HG02610 (cell line): Measurements from ENCODE around the gene TCP11.

ENCODE experiments used
- ATAC-seq: cut with Tn5 transposase; IDR thresholded peaks from one replicate; pipeline ENCODE4 v1.9.1; 2021; ENCODE audit warnings: mild to moderate bottlenecking, moderate library complexity; ENCODE audit not compliant: unreplicated experiment

Gene TCP11

DNA sequence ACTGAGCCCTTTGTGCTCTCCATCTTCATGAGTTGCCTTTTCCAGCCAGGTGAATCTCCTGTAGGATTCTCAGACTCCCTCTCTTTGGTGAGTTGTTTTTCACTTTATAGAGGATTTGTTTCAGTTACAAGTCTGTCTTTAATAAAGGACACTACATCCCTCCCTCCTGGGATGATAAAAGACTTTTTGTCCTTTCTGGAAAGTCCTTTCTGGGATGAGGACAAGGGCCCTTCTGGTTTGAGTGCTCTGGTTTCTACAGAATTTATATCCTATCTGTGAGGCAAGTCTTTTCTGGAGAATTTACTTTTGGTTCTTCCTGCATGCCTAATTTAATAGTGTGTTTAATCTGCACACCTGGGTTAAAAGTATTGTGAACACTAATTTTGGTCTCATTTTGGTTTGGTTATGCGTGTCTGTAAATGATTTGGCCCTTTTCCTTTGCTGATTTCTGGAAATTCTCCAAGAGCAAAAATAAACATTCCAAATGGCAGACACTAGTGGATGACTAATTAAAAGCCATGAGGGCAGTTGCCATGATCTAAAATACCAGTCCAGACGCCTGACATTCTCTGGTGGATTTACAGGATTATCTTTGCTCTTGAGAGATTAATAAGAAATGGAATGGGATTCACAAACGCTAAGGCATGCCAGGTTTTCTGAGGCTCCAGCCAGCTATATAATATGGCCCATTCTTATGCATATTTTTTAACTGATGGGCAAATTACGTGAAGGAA is 44.8 kb downstream of the TCP11 start:
- no peak for ATAC-seq

DNA sequence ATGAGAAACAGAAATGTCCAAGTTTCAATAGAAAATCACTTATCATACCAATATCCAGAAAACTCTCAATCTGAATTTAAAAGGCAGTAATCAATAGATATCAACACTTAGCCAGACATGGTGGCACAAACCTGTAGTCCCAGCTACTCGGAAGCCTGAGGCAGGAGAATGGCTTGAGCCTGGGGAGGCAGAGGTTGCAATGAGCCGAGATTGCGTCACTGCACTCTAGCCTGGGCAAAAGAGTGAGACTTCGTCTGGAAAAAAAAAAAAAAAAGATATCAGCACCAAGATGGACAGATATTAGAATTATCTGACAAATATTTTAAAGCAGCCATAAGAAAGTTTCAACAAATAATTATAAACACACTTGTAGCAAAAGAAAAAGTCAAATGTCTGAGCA is 47.0 kb downstream of the TCP11 start:
- ATAC-seq: no peak

DNA sequence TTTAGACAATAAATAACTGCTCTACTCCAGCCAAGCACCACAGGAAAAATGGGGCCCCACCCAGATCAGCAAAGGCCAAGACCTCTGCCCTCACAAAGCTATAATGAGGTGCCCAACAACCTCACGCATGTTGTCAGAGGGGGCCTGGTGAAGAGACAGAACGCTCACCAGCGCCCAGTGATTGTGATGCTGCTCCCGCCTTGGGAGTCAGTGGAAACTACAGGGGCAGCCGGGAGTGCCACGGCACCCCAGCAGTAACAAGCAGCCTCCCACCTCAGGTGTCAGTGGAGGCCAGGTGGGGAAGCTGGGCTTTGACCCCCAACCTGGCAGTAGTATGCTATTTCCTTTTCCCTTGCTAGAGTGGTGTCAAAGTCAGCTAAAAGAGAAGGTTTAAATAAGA is 47.4 kb downstream of the TCP11 start:
- no peak for ATAC-seq

DNA sequence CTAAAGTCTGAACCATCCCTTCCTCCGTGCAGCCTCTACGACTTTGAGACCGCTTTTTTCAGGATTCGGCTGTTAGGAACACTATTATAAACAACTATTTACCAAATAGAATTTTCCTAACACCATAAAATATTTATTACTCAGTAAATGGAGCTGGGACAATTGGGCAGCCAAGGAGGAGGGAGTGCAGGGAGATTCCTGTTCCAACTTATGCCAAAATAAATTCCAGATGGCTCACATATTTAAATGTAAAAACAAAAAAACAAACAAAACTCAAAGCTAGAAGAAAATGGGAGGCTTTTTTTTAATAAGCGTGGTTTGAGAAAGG is 48.1 kb downstream of the TCP11 start:
- ATAC-seq: no peak

DNA sequence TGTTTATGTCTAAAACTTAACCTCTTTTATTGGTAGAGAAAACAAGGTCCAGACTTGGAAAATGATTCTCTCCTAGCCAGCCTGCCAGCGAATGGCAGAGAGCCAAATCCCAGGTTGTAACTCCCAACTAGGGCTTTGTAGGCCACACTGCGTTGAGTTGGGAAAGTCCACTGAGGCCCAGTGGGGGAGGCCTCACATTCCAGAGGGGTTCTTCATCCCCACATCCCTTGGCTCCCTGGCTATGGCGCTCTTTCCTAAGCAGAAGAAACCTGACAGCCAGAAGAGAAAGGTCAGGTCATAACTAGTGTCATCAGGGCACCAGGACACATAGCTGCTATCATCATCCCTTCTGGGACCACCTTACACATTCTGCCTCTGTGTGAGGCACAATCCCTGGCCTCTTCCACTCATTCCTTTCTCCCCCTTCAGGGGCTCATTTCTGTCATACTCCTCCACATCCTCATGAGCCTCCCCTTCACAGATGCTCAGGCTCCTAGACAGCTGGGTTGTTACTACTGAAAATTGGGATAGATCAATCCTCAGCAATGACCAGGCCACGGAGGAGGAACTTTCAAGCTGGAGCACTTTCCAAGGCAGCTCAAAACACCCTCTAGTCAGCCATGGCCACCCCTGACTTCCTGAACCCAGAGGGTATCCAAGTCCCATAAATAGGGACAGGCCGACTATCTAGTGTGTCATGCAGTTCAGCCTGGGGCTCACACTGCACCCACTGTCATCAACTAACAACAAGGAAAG is 48.6 kb downstream of the TCP11 start:
- no peak for ATAC-seq

DNA sequence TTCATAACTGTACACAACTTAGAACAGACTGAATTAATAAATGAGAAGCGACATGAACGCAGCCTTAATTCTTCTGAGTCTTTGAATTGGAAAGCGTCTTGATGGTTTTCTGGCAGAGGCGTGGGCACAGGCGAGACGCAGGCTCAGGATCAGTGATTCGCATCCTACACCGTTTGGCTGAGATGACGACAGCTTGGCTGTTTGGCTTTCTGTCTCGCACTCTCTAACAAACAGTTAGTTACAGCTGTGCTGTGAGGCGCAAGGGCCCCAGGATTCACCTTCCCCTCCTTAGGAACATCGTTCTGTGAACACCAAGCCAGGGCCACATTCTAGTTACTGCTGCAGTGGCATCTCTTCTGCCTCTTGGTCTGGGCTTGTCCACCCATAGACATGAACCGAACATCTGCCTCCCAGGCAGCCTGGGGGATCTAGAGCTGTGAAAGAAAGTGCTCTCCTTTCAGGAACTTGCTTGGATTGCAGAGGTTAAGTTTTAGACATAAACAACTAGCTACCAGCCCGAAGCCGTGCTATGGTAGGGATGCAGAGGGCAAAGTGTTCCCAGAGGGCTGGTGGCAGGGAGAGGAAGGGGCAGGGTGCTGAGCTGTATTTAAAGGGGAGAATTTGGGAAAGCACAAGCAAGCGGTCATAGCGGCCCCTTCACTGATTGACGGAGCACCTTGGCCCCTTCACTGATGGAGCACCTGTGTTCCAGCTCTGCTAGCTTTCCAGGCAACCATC is 49.6 kb downstream of the TCP11 start:
- no peak for ATAC-seq

DNA sequence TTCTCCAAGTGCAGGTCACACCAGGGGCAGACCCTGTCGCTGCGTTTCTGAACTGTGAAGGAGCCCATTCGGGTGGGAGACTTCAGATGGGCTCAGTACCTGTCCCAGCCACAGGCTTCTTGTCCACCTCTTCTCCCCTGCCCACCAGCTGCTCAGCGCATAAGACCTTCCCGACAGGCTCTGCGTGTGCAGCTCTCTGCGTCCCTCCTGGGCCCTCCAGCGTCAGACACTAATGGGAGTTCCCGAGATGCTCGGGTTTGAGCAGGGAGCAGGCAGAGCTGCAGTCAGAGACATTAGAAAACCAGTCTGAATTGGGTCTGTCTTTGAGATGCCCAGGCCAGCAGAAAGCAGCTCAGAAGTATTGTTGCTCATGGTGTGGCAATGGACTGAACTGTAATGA is 50.4 kb downstream of the TCP11 start:
- ATAC-seq: no peak

DNA sequence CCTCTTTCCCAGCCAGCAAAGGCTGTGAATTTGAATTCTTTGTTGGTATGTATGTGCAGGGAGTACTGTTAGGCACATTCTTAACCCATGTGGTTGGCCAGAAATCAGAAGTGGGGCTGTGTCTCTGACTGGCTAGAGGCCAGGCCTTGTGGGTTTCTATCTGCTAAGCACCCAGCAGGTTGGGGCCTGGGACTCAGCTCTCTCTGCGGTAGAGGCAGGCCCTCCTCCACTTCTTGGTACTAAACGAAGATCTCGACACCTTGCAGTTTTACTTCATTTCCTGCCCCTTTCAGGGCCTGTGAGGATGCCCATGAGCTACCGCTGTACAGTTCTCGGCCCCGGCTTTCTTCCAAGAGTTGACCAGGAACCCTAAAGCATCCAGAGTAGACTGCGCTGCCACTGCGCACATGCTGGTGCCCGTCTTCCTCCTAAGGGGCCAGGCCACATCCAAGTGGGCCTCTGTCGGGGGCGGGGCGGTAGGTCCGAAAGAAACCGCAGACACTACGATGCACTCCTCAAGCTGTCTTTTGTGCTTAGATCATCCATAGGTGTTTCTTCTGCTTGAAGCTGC is 51.1 kb downstream of the TCP11 start:
- ATAC-seq: no peak

DNA sequence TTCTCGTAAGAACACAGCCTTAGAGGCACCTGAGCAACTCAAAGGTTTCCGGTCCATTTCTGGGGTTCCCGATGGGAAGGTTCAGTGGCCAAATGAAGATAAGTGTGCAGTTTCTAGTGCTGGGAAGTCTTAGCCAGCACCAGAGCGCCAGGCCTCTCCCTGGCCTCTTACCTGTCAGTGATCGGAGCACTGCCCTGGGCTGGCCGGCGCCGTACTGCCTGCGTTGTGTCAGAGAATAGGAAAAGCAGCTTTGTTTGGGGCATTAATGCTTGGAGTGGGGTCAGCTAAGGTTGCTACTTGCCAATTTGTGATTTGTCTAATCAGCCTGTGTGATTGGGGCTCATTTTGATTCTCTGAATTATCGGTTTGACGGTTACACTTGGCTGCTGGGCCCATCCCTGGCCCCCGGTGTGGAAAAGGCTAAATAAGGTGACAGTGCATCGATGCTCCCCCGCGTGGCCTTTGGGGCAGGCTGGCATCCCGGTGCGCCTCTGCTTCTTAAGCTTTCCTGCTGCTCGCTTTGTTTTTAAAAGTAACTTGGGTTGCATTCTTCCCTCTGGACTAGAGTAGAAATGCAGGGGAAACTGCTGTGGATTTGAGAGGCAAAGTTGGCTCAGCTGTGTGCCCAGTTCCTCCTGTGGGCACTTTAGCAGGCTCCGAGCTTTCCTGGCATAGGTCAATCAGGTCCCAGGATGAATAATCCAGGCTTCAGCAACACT is 51.8 kb downstream of the TCP11 start:
- no peak for ATAC-seq

DNA sequence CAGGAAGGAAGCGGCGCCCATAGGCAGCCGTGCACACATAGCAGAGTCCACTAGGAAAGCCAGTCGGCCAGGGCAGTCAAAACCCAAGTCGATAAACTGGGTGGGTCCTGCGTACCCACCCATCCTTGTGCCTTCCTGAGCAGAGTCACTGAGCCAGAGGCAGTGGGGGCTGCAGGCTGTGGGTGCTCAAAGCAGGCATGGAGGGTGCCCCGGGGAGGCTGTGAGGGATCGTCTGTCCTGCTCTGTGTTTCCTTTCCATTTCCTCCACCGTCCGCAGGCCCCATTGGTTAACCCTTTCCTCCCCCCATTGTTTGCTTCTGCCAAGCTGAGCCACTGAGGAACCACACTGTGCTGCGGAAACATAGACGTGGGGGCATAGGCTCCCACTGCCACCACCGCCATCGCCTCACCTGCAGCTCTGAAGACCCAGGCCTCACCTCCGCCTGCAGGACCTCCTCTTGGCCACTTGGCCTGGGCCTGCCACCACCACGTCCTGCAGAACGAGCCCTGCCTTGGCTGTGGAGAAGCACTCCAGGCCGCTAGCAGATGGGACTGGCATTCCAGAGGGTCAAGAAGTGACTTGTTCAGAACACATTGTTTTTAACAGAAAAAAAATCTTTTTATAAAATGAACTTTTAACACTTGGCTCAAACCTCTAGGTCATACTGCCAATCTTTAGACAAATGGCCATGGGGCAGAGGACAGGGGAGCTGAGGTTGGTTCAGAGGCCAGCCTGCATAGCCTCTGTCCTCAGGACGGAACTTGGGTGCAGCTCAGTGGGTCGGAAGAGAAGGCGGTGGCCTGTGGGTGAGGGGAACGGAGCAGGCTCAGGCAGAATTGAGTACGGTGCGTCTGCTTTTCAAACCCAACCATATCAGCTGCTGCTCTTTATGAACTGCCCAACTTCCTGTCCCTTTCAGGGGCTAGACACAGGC is 52.6 kb downstream of the TCP11 start:
- no peak for ATAC-seq

DNA sequence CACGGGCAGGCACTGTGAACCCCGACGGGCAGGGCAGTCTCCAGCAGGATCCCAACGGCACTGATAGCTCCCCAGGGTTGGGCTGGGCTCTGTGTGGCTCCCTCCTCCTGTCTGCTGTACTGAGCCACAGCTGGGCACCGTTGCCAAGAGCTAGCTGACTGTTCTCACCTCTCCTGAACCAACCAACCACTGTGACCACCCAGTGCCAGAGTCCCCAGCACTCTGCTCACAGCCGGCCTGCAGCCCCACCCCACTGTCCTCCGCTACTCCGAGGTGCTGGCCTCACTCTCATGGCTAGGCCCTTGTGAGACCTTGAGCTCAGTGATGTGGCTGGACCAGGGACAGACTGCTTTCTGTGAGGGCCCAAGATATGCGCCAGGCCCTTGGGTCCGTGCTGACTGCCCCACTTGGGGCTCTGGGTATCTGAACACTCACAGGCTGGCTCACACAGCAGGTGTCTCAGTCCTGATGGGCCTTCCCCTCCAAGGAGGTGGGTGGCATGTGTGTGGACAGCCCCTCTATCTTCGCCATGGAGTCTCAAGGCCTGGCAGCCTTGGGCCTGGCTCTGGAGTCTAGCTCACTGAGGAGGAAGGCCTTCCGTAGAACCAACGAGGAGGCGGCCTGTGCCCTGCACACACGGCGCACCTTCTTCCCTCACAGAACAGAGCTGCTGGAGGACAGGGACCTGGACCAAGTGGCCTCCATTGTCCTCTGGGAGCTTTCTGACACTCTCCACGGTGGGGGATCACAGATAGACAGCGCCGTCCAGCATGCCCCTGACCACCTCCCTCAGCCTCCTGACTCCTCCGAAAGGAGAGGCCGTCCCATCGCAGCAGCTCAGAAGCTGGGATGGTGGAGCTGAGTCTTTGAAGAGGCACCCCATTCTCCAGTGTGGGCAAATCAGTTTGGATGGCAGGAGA is 53.5 kb downstream of the TCP11 start:
- no peak for ATAC-seq

DNA sequence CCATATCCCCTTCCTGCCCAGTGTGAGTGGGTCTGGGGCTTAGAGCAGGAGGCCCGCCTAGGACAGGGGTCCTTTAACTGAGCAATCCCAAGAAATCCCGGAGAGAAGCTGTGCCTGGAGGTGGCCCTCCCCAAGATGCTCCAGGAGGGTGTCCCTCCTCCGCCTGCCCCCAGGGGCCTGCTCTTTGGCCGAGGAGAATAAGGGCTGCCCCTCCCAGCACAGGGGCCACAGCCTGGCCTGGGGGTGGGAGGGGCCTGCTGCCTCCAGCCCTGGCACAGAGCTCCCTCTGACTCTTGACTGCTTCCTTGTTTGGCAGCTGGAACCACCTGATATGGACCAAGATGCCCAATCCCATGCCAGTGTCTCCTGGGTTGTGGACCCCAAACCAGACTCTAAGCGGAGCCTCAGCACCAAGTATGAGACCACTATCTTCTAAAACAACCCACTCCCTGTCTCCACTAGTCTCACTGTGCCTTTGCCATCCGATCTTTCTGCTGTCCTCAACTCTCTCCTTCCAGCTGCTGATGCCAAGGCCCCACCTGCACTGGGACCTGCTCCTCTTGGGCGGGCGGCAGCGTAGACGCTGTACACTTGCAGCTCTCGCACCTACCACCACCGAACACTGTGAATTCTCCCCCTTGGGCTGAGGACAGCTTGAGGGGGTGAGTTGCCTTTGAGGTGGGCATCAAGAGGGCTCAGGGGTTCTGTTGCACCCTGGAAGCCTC is 54.3 kb downstream of the TCP11 start:
- ATAC-seq: no peak

DNA sequence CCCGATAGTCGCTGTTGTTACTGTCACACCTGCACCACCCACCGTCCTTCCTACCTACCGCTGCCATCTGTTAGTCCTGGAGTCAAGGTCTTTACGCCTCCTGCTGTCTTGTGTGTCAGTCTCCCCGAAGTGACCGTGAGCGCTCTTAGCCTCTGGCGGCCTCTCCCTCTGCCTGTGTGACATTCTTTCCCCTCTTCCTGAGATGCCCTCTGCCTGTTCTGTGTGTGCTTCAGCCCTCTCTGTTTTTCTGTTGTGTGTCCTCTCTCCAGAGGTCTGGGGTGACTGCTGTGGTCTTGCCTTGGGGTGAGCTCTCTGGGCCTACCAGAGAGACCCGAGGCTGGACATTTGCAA is 54.9 kb downstream of the TCP11 start:
- ATAC-seq: no peak

DNA sequence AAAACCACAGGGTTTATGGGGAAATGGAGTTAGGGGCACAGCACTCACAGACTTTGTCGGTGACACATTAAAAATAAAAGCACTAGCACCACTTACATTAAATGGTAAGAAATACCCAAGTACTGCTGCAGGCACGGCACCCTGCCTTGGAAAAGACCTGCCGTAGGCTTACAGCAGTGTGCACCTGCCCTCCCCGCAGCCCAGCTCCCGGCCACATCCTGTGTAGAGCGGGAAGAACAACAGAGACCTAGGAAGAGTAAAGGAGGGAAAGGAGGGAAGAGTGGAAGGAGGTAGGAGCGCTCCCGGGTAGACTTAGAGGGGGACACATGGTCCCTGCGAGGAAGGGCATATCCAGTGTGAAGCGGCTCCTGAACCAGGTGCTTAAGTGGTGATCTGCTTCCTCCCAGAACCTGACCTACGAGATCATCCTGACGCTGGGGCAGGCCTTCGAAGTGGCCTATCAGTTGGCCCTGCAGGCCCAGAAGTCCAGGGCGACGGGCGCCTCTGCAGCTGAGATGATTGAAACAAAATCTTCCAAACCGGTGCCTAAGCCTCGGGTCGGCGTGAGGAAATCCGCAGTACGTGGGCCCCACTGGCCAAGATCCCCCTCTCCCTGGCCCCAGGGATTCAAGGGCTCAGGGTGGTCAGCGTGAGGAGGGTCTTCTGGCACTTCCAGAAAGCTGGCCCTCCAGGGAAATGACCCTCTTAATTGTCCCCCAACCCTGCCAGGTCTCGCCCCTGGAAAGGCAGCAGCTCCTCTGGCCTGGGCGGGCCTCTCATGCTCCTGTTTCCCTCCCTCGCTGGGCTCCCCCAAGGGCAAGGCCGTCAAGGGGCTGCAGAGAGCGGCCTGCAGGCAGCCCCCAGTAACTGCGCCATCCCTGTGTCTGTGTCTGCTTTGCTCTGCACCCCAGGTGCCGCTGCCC is 55.5 kb downstream of the TCP11 start:
- no peak for ATAC-seq

DNA sequence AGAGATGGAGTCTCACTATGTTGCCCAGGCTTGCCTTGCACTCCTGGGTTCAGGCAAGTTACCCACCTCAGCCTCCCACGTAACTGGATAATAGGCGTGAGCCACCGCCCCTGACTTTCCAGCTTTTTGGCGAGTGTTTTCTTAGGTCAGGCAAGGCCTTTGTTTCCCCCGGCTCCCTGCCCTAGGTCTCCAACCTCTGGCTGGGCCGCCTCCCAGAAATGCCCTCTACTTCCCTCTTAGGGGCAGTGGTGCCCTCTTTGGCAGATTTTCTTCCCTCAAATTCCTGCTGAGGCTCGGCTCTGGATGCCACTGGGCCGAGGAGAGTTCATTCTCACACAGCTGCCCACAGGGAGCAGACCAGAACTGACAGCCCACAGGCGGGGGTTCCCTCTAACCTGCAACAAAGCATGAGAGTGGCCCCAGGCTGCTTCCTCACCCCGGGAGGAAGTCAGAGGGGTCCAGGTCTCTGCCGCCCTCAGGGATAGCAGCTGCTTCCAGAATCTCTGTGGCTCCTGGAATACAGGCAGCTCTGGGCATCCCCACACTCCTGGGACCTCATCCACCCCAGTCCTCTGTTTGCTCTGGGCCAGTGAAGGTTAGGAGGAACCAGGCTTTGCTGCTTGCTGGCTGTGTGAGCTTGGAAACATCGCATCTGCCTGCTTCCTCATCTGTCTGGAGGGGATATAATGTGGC is 56.5 kb downstream of the TCP11 start:
- no peak for ATAC-seq

DNA sequence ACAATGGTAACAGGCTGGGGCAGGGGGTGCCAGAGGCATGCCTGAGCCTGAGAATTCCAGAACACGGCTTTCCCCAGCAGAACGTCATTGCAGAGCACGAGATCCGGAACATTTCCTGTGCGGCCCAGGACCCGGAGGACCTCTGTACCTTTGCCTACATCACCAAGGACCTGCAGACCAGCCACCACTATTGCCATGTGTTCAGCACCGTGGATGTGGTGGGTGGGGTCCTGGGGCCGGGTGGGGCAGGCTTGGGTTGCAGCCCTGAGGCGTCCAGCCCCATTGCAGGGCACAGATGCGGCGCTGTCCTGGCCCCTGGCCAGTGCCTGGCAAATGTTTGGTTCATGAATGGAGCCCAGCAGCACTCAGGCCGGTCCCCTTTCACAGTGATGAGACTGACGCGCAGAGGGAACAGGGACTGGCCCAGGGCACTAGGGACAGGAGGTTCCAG is 57.1 kb downstream of the TCP11 start:
- no peak for ATAC-seq

DNA sequence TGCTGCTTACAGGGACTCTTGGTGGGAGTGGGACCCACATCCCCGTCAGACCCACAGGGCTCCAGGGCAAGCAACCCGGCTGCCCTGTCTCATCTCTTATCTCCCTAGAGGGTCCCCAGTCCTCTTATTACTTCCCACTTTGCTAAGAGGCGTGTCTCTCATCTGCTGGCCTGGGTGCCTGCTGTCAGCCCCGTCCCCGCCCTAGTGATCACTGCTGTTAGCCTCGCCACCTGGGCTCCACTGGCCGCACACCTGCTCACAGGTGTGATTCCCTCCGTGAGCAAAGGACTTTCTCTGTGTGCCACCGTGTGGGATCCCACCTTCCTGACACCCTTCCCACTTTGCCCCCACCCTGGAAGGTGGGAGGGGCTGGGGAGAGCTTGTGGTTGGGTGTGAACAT is 57.6 kb downstream of the TCP11 start:
- ATAC-seq: no peak
